B cell (primary cell): ENCODE results near the gene SSBP3. TPM values are rescaled to one million over a fixed set of nuclear protein-coding genes. Genes with fewer than 3 reads are reported as not detected.

ENCODE experiments used
- ATAC-seq: fragments of 200-7000 bp; cut with Tn5 transposase; one replicate; pipeline ENCODE4 v1.10.0; 2021; ENCODE audit warnings: low read depth, mild to moderate bottlenecking, moderate number of reproducible peaks, moderate library complexity
- CTCF ChIA-PET: fragments of 350-600 bp; sonication (Branson Sonifier 250); formaldehyde crosslinking; loops from one replicate; lab custom pipeline; 2021; ENCODE audit warnings: antibody characterized with exemption, inconsistent platforms; lab: Charles Lee
- POLR2A ChIA-PET: fragments of 350-600 bp; sonication (Branson Sonifier 250); formaldehyde crosslinking; loops from one replicate; lab custom pipeline; 2021; ENCODE audit warnings: antibody characterized with exemption; lab: Charles Lee
- DNase-seq: peaks from one replicate; pipeline ENCODE4 v3.0.0; 2013
- H2AFZ ChIP-seq: 2 replicates; pipeline ENCODE4 v1.6.1; 2012; ENCODE audit warnings: mild to moderate bottlenecking, low read depth, low read length; ENCODE audit not compliant: insufficient read depth, poor library complexity, severe bottlenecking
- H3K27ac ChIP-seq, 2 donors: 1 replicate in 1 of 2; 2 replicates in 1 of 2; pipeline ENCODE4 v1.5.1; 2012 to 2013; ENCODE audit warnings: low read length in 2 of 2, mild to moderate bottlenecking in 2 of 2, moderate library complexity in 1 of 2
- H3K27me3 ChIP-seq, 4 experiments: fragments of 200-600 bp in 1 of 4; sonication (generic) in 1 of 4; replicated peaks in 1 of 4; 1 replicate in 2 of 4; 2 replicates in 2 of 4; pipeline versions ENCODE4 v1.6.1 to v1.7.0; 2013 to 2016; ENCODE audit warnings: low read length in 3 of 4, mild to moderate bottlenecking in 2 of 4, mixed read lengths in 1 of 4, moderate library complexity in 1 of 4; ENCODE audit not compliant: insufficient read depth in 4 of 4, control insufficient read depth in 3 of 4; ENCODE audit errors: control extremely low read depth in 1 of 4
- H3K36me3 ChIP-seq, 2 experiments: replicated peaks in 1 of 2; 1 replicate in 1 of 2; 2 replicates in 1 of 2; pipeline versions ENCODE4 v1.6.1 to v1.7.1; 2013; ENCODE audit warnings: low read length in 1 of 2; ENCODE audit not compliant: insufficient read depth in 2 of 2, control insufficient read depth in 1 of 2; ENCODE audit errors: control extremely low read depth in 1 of 2, extremely low read depth in 1 of 2
- H3K4me1 ChIP-seq, 2 donors: fragments of 200-600 bp in 1 of 2; sonication (generic) in 1 of 2; 1 replicate in 1 of 2; 2 replicates in 1 of 2; pipeline versions ENCODE4 v1.5.1 to v1.6.1; 2013 to 2017; ENCODE audit warnings: low read length in 2 of 2; ENCODE audit not compliant: control insufficient read depth in 2 of 2, insufficient read depth in 2 of 2
- H3K4me2 ChIP-seq: replicated peaks from 2 replicates; pipeline ENCODE3; 2012; ENCODE audit warnings: mild to moderate bottlenecking, low read depth, low read length; ENCODE audit not compliant: poor library complexity, severe bottlenecking
- H3K4me3 ChIP-seq, 5 experiments: fragments of 200-600 bp in 1 of 5; sonication (generic) in 1 of 5; 1 replicate in 3 of 5; 2 replicates in 2 of 5; pipeline versions ENCODE4 v1.5.1 to v1.7.0; 2011 to 2016; ENCODE audit warnings: low read length in 4 of 5, mild to moderate bottlenecking in 4 of 5, low read depth in 2 of 5, control low read depth in 1 of 5, moderate library complexity in 1 of 5; ENCODE audit not compliant: insufficient read depth in 1 of 5; ENCODE audit errors: control extremely low read depth in 1 of 5, extremely low read depth in 1 of 5
- H3K79me2 ChIP-seq: fragments of 200-600 bp; sonication (generic); one replicate; pipeline ENCODE4 v1.6.0; 2016; ENCODE audit warnings: low read length; ENCODE audit not compliant: control insufficient read depth, insufficient read depth
- H3K9ac ChIP-seq: fragments of 200-600 bp; sonication (generic); 2 replicates; pipeline ENCODE4 v1.6.1; 2017; ENCODE audit warnings: mild to moderate bottlenecking, low read length, moderate library complexity
- H3K9me3 ChIP-seq, 3 donors: one replicate each; pipeline versions ENCODE4 v1.6.1 to v1.7.1; 2013; ENCODE audit warnings: low read length in 2 of 3; ENCODE audit not compliant: control insufficient read depth in 2 of 3, insufficient read depth in 1 of 3; ENCODE audit errors: control extremely low read depth in 1 of 3
- H4K20me1 ChIP-seq: 2 replicates; pipeline ENCODE4 v1.6.0; 2012; ENCODE audit warnings: mild to moderate bottlenecking, low read length; ENCODE audit not compliant: insufficient read depth, control insufficient read depth, poor library complexity, severe bottlenecking
- H3K27ac Mint-ChIP-seq: one replicate; pipeline ENCODE4 v1.8.0; 2021; ENCODE audit warnings: mixed read lengths
- H3K27me3 Mint-ChIP-seq: one replicate; pipeline ENCODE4 v1.8.0; 2021; ENCODE audit warnings: mixed read lengths
- H3K4me1 Mint-ChIP-seq: one replicate; pipeline ENCODE4 v1.8.0; 2021; ENCODE audit warnings: mixed read lengths
- H3K4me3 Mint-ChIP-seq: one replicate; pipeline ENCODE4 v1.8.0; 2021; ENCODE audit warnings: mixed read lengths
- H3K9me3 Mint-ChIP-seq: one replicate; pipeline ENCODE4 v1.8.0; 2022; ENCODE audit warnings: mixed read lengths; ENCODE audit not compliant: insufficient read depth
- EZH2 ChIP-seq: IDR thresholded peaks from 2 replicates; pipeline ENCODE4 v1.6.1; 2012; ENCODE audit warnings: borderline replicate concordance, low read depth, mild to moderate bottlenecking, moderate library complexity, low read length; ENCODE audit not compliant: insufficient read depth, poor library complexity, severe bottlenecking
- WGBS: methylation state at CpG from one replicate; pipeline ENCODE4 v1.1.5; 2013; ENCODE audit warnings: missing lambda C conversion rate; ENCODE audit not compliant: insufficient coverage; 5-methylcytosine and 5-hydroxymethylcytosine counted together
- intact Hi-C: fragments of 100-400 bp; cut with micrococcal nuclease; formaldehyde crosslinking; loops from one replicate; pipeline ENCODE4 v1.10.0; 2022
- polyA plus RNA-seq: library from polyadenylated mRNA; depleted of rRNA; stranded (reverse); fragments of >200 nt; gene quantifications from 2 replicates; pipeline ENCODE4 v1.2.3, GENCODE V29; 2012
- total RNA-seq, 2 donors: library from RNA; stranded (reverse); fragments of 120-200 nt in 1 of 2; gene quantifications; 1 replicate in 1 of 2; 2 replicates in 1 of 2; pipeline versions ENCODE4 v1.2.3 to v1.2.4, GENCODE V29; 2013 to 2022
- TF ChIP-seq, protein P1 (sequence below): fragments of 200-600 bp; IDR thresholded peaks from one replicate; pipeline ENCODE4 v1.8.0; 2022; ENCODE audit warnings: antibody characterized with exemption, mild to moderate bottlenecking

Gene SSBP3
- total and polyA plus RNA-seq, 2 donors (not counting 1 experiment from before 2014, with no cell fraction given) = 16.9 to 30.7 TPM

DNA sequence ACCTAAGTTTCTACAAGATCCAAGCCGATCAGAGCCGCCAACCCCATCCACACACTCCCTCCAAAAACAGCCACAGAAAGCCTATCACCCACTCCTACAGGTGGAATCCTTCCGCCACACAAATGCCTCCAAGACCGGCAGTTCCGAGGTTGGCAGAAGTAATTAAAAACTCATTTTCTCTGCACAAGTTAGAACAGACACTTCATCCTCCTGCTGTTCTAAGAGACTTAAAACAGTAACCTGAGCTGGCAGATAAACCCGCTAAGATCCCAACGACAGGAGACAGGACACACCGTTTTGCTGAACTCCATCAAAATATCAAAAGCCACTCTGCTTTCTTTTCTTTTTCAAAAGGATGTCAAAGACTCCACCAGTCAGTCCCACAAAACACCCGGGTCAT, 2.8 kb downstream of the SSBP3 start:
- no peaks in the 10 kb centered on the region for H3K9me3 Mint-ChIP-seq
- WGBS = 81% methylated on average over 8 of the region's 9 CpGs
- no peak for ATAC-seq
- H3K9me3 ChIP-seq = peaks cover 0 to 3% (median 0%) of the 10 kb centered on the region in 3 donors
- H3K4me3 ChIP-seq = no peak overlapping the region
- H3K4me3 Mint-ChIP-seq = no peak overlapping the region
- TF ChIP-seq, protein P1, sequence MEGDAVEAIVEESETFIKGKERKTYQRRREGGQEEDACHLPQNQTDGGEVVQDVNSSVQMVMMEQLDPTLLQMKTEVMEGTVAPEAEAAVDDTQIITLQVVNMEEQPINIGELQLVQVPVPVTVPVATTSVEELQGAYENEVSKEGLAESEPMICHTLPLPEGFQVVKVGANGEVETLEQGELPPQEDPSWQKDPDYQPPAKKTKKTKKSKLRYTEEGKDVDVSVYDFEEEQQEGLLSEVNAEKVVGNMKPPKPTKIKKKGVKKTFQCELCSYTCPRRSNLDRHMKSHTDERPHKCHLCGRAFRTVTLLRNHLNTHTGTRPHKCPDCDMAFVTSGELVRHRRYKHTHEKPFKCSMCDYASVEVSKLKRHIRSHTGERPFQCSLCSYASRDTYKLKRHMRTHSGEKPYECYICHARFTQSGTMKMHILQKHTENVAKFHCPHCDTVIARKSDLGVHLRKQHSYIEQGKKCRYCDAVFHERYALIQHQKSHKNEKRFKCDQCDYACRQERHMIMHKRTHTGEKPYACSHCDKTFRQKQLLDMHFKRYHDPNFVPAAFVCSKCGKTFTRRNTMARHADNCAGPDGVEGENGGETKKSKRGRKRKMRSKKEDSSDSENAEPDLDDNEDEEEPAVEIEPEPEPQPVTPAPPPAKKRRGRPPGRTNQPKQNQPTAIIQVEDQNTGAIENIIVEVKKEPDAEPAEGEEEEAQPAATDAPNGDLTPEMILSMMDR = no peak
- no peak for TF ChIP-seq EZH2
- peaks cover 25 to 30% of the 10 kb centered on the region in 2 donors for H3K4me1 ChIP-seq
- peak overlapping the region; percentile 96 for H3K4me2 ChIP-seq
- peaks cover 9% of the 10 kb centered on the region for H3K79me2 ChIP-seq
- H3K27ac ChIP-seq = no peak overlapping the region
- CTCF ChIA-PET = interaction anchor here (0.7 to 0.8 kb wide), 2 partner anchors 86 to 204 kb away, joined by 3 to 5 read pairs; no protein-coding TSS in a partner anchor
- no peak overlapping the region for H2AFZ ChIP-seq
- H3K27ac Mint-ChIP-seq = no peak overlapping the region
- H3K27me3 Mint-ChIP-seq = no peaks in the 10 kb centered on the region
- H3K36me3 ChIP-seq = peaks cover 1 to 33% of the 10 kb centered on the region in 2 experiments
- H4K20me1 ChIP-seq = peaks cover 15% of the 10 kb centered on the region
- H3K4me1 Mint-ChIP-seq = peaks cover 33% of the 10 kb centered on the region
- POLR2A ChIA-PET = no interaction called here
- DNase-seq = no peak
- no peak overlapping the region for H3K9ac ChIP-seq
- H3K27me3 ChIP-seq = peaks cover 0 to 5% (median 0%) of the 10 kb centered on the region in 4 experiments
- intact Hi-C loops = loop anchor here (10.0 kb wide), 1 partner anchor 811 kb away; the partner anchor contains the start of gene USP24

DNA sequence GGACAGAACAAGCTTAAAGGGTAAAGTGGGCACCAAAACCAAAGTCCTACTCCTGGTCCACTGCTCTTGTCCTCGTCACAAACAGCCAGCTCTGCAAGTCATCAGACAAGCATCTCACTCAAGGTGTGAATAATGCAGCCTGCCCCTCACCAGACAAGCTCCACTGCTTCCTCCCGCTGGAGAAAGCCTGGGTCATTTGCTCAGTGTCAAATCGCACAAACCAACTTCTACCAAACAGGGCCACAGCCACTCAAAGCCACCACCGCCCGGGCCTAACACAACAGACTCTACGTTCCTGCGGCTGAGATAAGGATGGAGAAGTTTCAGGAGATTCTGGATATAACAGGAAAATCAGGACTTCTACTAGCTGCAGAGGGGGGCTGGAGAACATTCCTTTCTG, 3.3 kb downstream of the SSBP3 start:
- H3K4me3 ChIP-seq = no peak overlapping the region
- no peak for TF ChIP-seq EZH2
- TF ChIP-seq, protein P1 = no peak
- Mint-ChIP-seq H3K4me3 (no peak overlapping the region), H3K9me3 (no peaks in the 10 kb centered on the region), H3K27ac (no peak overlapping the region), H3K27me3 (no peaks in the 10 kb centered on the region), H3K4me1 (peaks cover 28% of the 10 kb centered on the region)
- H3K27me3 ChIP-seq = peaks cover 0 to 5% (median 0%) of the 10 kb centered on the region in 4 experiments
- no peak for ATAC-seq
- ChIA-PET POLR2A (interaction anchor here (0.6 kb wide), 1 partner anchor 87 kb away, joined by 3 read pairs; no protein-coding TSS in a partner anchor), CTCF (no interaction called here)
- no peak overlapping the region for H3K27ac ChIP-seq
- no peak overlapping the region for H3K9ac ChIP-seq
- no peak for DNase-seq
- 95% methylated on average over 2 of the region's 7 CpGs for WGBS
- peaks cover 20 to 25% of the 10 kb centered on the region in 2 donors for H3K4me1 ChIP-seq
- intact Hi-C loops = loop anchor here (10.0 kb wide), 1 partner anchor 812 kb away; the partner anchor contains the start of gene USP24
- H3K4me2 ChIP-seq = no peak overlapping the region
- H3K9me3 ChIP-seq = peaks cover 0 to 1% (median 0%) of the 10 kb centered on the region in 3 donors
- peaks cover 1 to 36% of the 10 kb centered on the region in 2 experiments for H3K36me3 ChIP-seq
- peaks cover 10% of the 10 kb centered on the region for H3K79me2 ChIP-seq
- H2AFZ ChIP-seq = no peak overlapping the region
- H4K20me1 ChIP-seq = peaks cover 15% of the 10 kb centered on the region
